HEK293 (cell line): ENCODE data around the gene BMAL1.

Experiments
- ATF2 ChIP-seq: fragments of 450-650 bp; formaldehyde crosslinking; IDR thresholded peaks from 2 replicates; pipeline ENCODE4 v1.5.1; 2016; ENCODE audit warnings: missing biosample characterization, missing genetic modification characterization, low read depth
- CTCF ChIP-seq: fragments of 450-650 bp; formaldehyde crosslinking; IDR thresholded peaks from 2 replicates; pipeline ENCODE4 v1.5.1; 2016; ENCODE audit warnings: missing biosample characterization, missing genetic modification characterization
- REPIN1 ChIP-seq: fragments of 450-650 bp; formaldehyde crosslinking; IDR thresholded peaks from 2 replicates; pipeline ENCODE4 v1.5.1; 2017; ENCODE audit warnings: missing biosample characterization, missing genetic modification characterization, low read depth
- SCRT2 ChIP-seq: fragments of 450-650 bp; formaldehyde crosslinking; IDR thresholded peaks from 2 replicates; pipeline ENCODE4 v1.5.1; 2016; ENCODE audit warnings: missing biosample characterization, missing genetic modification characterization
- YY1 ChIP-seq: fragments of 450-650 bp; formaldehyde crosslinking; IDR thresholded peaks from 2 replicates; pipeline ENCODE4 v1.5.1; 2018; ENCODE audit warnings: missing biosample characterization, missing genetic modification characterization
- ZFP41 ChIP-seq: fragments of 450-650 bp; formaldehyde crosslinking; IDR thresholded peaks from 2 replicates; pipeline ENCODE4 v1.5.1; 2016; ENCODE audit warnings: missing biosample characterization, missing genetic modification characterization, borderline replicate concordance
- ZNF112 ChIP-seq: fragments of 450-650 bp; formaldehyde crosslinking; IDR thresholded peaks from 2 replicates; pipeline ENCODE4 v1.5.0; 2017; ENCODE audit warnings: missing biosample characterization, missing genetic modification characterization
- ZNF221 ChIP-seq: fragments of 450-650 bp; formaldehyde crosslinking; IDR thresholded peaks from 2 replicates; pipeline ENCODE4 v1.5.1; 2017; ENCODE audit warnings: missing biosample characterization, missing genetic modification characterization, borderline replicate concordance
- ZNF280D ChIP-seq: fragments of 450-650 bp; formaldehyde crosslinking; IDR thresholded peaks from 2 replicates; pipeline ENCODE4 v1.5.1; 2016; ENCODE audit warnings: missing biosample characterization, missing genetic modification characterization
- ZNF311 ChIP-seq: fragments of 450-650 bp; formaldehyde crosslinking; IDR thresholded peaks from 2 replicates; pipeline ENCODE4 v1.5.1; 2017; ENCODE audit warnings: missing biosample characterization, missing genetic modification characterization, borderline replicate concordance
- ZNF324 ChIP-seq: fragments of 450-650 bp; formaldehyde crosslinking; IDR thresholded peaks from 2 replicates; pipeline ENCODE4 v1.5.1; 2016; ENCODE audit warnings: missing biosample characterization, missing genetic modification characterization
- ZNF518A ChIP-seq: fragments of 450-650 bp; formaldehyde crosslinking; conservative IDR thresholded peaks from 2 replicates; pipeline ENCODE4 v1.5.1; 2016; ENCODE audit warnings: low read depth, missing biosample characterization, missing genetic modification characterization
- ZSCAN30 ChIP-seq: fragments of 450-650 bp; IDR thresholded peaks from 2 replicates; pipeline ENCODE4 v1.5.1; 2018; ENCODE audit warnings: missing biosample characterization, mild to moderate bottlenecking, missing genetic modification characterization, moderate library complexity

DNA sequence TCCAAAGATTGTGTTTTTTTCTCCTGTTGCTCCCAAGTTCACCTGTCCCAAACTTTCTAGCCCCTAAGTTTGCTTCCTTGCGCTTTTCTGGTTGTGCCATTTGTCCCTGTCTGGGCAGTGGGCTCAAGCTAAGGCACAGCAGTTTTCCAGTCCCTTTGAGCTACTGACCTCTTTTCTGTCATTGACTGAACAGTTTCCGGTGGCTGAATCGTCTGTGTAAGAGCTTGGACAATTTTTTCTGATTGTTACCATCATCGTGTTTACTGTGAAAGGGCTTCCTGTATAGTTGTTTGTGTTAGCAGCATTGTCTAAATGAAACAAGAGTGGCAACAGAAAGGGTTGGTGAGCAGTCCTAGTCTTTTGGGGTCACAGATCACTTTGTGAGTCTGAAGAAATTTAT is 49.8 kb downstream of the BMAL1 start:
- TF ChIP-seq CTCF (tag by site-specific recombination) (no peak), SCRT2 (no peak), ZSCAN30 (tag by site-specific recombination) (no peak), ZNF324 (tag by site-specific recombination) (no peak), YY1 (tag by site-specific recombination) (no peak), ZNF112 (tag by site-specific recombination) (no peak), ZNF280D (no peak), ZNF518A (tag by site-specific recombination) (no peak), ATF2 (tag by site-specific recombination) (no peak), ZNF221 (tag by site-specific recombination) (no peak), ZFP41 (tag by site-specific recombination) (no peak), ZNF311 (tag by site-specific recombination) (no peak), REPIN1 (tag by site-specific recombination) (no peak)
